Measurements from ENCODE around the gene CENPE.
"Not testable (repeated sequence)": the region's sequence is repeated elsewhere in the genome, so short reads cannot be mapped to it uniquely, and the experiment has no call there.

Gene CENPE

GRCh38 chr4:103198111-103198765 is at the start of gene CENPE:
TSS of gene CENPE (minus strand) at chr4:103198343. CDS start at chr4:103198319, 24 bp downstream.
- DNase-seq (ENCODE audit: low read depth in 1 of 2, low spot score in 1 of 2) = peak; percentile 78 to 79

GRCh38 chr4:103244251-103244650 is 46.1 kb upstream of the CENPE start:
- DNase-seq (ENCODE audit: low read depth in 1 of 2, low spot score in 1 of 2) = no peak

GRCh38 chr4:103230938-103231337 is 32.8 kb upstream of the CENPE start:
- not testable (repeated sequence) for DNase-seq (ENCODE audit: low read depth in 1 of 2, low spot score in 1 of 2)

DNA sequence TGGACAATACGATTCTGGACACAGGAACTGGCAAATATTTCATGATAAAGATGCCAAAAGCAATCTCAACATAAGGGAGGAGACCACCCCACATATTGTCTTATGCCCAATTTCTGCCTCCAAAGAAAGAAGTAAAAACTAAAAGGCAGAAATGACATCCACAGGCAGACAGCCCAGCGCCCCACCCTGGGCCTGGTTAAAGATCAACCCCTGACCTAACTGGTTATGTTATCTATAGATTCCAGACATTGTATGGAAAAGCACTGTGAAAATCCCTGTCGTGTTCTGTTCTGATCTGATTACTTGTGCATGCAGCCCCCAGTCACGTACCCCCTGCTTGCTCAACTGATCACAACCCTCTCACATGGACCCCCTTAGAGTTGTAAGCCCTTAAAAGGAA is 25.4 kb upstream of the CENPE start:
- not testable (repeated sequence) for DNase-seq (ENCODE audit: low read depth in 1 of 2, low spot score in 1 of 2)

GRCh38 chr4:103207673-103208072 is 9.5 kb upstream of the CENPE start:
- no peak for DNase-seq (ENCODE audit: low read depth in 1 of 2, low spot score in 1 of 2)

GRCh38 chr4:103204111-103204510 is 6.0 kb upstream of the CENPE start:
- no peak for DNase-seq (ENCODE audit: low read depth in 1 of 2, low spot score in 1 of 2)

DNA sequence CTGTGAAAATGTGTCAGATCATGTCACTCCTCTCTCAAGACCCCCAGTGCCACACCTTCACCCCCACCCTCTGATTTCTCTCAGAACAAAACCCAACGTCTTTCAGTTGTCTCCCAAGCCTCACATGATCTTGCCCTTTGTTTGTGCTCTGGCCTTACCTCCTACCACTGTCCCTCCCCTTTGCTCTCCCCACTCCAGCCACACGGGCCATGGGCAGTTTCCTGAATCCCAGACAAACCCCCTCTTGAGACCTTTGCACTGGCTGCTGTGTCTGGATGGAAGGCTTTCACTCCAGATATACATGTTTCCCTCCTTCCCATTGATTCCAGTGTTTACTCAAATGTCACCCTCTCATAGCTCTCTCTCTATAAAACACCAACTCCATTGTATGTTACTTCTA is 3.6 kb upstream of the CENPE start:
- no peak for DNase-seq (ENCODE audit: low read depth in 1 of 2, low spot score in 1 of 2)

GRCh38 chr4:103201253-103201652 is 3.1 kb upstream of the CENPE start:
- no peak for DNase-seq (ENCODE audit: low read depth in 1 of 2, low spot score in 1 of 2)

GRCh38 chr4:103199009-103199408 is 866 bp upstream of the CENPE start:
- DNase-seq (ENCODE audit: low read depth in 1 of 2, low spot score in 1 of 2) = no peak

GRCh38 chr4:103197765-103198110 is 405 bp downstream of the CENPE start:
- DNase-seq (ENCODE audit: low read depth in 1 of 2, low spot score in 1 of 2) = no peak

DNA sequence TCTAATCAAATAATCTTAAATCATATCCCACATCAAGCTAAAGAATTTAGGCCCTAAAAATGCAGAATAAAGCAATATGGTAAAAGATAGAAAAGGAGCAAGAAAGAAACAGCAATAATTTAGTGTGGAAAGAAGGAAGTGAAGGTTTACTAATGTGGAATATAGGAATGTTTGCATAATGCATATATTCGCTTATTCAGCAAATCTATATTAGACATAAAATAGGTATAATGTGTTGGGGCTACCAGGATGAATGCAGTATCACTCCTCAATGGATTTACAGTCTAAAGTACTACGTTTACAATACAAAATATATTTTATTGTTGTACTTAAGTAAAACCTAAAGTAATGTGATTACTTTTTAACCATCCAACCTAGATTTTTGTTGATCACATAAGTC is 4.7 kb downstream of the CENPE start:
- DNase-seq (ENCODE audit: low read depth in 1 of 2, low spot score in 1 of 2) = no peak

DNA sequence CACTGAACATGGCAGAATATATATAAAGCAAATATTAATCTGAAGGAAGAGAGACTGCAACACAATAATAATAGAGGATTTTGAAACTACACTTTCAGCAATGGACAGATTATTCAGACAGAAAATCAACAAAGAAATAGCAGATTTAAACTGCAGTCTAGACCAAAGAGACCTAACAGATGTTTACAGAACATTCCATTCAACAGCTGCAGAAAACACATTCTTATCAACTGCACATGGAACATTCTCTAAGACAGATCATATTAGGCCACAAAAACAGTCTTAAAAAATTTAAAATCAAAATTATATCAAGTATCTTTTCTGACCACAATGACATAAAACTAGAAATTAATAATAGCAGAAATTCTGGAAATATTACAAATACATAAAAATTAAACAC is 27.1 kb downstream of the CENPE start:
- DNase-seq (ENCODE audit: low read depth in 1 of 2, low spot score in 1 of 2) = no peak

DNA sequence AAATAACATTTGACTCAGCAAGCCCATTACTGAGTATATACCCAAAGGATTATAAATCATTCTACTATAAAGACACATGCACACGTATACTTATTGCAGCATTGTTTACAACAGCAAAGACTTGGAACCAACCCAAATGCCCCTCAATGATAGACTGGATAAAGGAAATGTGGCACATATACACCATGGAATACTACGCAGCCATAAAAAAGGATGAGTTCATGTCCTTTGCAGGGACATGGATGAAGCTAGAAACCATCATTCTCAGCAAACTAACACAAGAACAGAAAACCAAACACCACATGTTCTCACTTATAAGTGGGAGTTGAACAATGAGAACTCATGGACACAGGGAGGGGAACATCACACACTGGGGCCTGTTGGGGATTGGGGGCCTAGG is 28.4 kb downstream of the CENPE start:
- DNase-seq (ENCODE audit: low read depth in 1 of 2, low spot score in 1 of 2) = not testable (repeated sequence)

DNA sequence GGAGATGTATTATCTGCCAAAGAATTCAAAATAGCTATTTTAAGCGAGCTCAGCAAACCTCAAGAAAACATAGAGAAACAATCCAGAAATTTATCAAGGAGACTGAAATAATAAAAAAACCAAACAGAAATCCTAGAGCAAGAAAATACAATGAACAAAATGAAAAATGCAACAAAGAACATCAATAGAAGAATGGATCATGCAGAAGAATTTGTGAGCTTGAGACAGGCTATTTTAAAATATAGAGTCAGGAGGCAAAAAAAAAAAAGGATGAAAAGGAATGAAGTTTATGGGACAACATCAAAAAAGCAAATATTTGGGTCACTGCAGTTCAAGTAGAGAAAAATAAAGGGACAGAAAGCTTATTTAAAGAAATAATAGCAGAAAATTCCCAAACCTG is 29.1 kb downstream of the CENPE start:
- no peak for DNase-seq (ENCODE audit: low read depth in 1 of 2, low spot score in 1 of 2)

DNA sequence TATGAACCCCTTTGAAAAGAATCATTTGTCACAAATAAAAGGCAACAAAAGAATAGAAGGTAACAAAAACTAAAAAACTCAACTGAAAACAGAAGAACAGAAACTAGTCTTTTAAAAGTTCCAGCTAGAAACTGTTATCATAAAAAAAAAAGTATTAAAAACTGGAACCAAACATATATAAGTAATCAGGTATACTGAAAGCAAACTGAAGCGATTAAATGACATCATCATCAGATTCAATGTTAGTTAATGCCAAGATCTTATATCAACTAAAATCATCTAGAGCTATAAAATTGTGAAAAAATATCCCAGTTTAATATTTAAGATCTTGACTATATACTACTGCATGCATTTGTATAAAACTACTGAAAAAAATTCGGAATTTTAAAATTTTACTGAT is 36.0 kb downstream of the CENPE start:
- no peak for DNase-seq (ENCODE audit: low read depth in 1 of 2, low spot score in 1 of 2)

GRCh38 chr4:103158760-103159159 is 39.4 kb downstream of the CENPE start:
- no peak for DNase-seq (ENCODE audit: low read depth in 1 of 2, low spot score in 1 of 2)

DNA sequence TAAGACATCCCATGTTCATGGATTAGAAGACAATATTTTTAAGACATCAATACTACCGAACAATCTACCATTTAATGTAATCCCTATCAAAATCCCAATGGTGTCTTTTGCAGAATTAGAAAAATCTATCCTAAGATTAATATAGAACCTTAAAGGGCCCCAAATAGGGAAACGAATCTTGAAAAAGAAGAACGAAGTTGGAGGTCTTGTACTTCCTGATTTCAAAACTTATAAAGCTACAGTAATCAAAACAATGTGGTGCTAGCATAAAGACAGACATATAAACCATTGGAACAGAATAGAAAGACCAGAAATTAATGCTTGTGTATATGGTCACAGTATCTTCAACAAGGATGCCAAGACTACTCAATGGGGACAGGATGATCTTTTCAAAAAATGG is 42.0 kb downstream of the CENPE start:
- no peak for DNase-seq (ENCODE audit: low read depth in 1 of 2, low spot score in 1 of 2)

GRCh38 chr4:103152381-103152780 is 45.8 kb downstream of the CENPE start:
- no peak for DNase-seq (ENCODE audit: low read depth in 1 of 2, low spot score in 1 of 2)

DNA sequence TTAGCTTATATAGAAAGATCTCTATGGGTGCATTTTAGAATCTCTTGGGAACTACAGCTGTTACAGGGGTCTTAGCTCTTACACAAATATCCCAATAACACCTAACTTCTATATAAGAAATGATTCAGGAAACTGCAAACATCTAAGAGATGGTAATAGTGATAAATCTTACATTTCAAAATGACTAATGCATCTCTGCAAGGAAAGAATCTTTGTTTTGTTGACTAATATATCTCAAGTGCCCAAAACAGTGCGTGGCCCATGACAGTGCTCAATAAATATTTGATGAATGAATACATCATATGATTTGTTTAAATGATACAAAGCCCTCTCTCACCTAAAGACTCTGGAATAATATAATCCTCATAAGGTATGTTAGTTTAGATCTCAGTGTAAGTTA is 47.5 kb downstream of the CENPE start:
- DNase-seq (ENCODE audit: low read depth in 1 of 2, low spot score in 1 of 2) = no peak

DNA sequence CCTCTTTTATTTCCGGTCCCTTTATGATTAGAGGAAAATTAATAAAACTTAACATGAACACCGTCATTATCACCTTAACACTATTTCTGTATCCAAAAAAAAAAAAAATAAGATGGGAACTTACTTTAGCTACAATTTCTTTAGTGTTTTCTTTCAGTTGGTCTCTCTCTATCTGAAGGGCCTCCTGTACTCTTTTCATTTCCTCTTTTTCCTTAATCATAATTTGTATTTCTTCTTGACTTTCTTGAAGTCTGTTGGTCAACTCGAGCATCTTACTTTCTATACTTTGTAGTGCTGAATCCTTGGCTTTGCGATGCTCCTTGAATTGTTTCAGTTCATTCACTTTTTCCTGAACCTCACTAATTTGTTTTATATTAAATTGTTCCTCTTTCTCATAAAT is 53.2 kb downstream of the CENPE start:
- DNase-seq (ENCODE audit: low read depth in 1 of 2, low spot score in 1 of 2) = no peak

- DNase-seq (ENCODE audit: low read depth in 1 of 2, low spot score in 1 of 2) = no peak
Observed at GRCh38 chr4:103137446-103137827, 60.7 kb downstream of the CENPE start.

GRCh38 chr4:103136671-103137445 is 61.3 kb downstream of the CENPE start:
- DNase-seq (ENCODE audit: low read depth in 1 of 2, low spot score in 1 of 2) = no peak

DNA sequence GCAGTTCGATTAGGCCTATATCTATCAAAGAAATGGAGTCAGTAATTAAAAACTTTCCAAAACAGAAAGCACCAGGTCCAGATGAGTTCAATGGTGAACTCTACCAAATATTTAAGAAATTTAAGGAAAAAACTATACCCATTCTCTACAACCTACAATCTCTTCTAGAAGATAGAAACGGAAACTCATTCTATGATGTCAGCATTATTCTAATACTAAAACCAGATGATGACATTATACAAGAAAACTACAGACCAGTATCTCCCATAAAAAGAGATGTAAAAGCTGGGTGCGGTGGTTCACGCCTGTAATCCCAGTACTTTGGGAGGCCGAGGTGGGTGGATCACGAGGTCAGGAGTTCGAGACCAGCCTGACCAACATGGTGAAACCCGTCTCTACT is 69.0 kb downstream of the CENPE start:
- no peak for DNase-seq (ENCODE audit: low read depth in 1 of 2, low spot score in 1 of 2)

Measured in activated CD4-positive, alpha-beta T cell treated with anti-CD3 and anti-CD28 coated beads, Interleukin-2, amount 50 U/mL, for 24 hours (primary cell).